ENCODE results near the gene KCNE2.
"Not testable (repeated sequence)": the region's sequence is repeated elsewhere in the genome, so short reads cannot be mapped to it uniquely, and the experiment has no call there.

The KCNE2 gene

DNA sequence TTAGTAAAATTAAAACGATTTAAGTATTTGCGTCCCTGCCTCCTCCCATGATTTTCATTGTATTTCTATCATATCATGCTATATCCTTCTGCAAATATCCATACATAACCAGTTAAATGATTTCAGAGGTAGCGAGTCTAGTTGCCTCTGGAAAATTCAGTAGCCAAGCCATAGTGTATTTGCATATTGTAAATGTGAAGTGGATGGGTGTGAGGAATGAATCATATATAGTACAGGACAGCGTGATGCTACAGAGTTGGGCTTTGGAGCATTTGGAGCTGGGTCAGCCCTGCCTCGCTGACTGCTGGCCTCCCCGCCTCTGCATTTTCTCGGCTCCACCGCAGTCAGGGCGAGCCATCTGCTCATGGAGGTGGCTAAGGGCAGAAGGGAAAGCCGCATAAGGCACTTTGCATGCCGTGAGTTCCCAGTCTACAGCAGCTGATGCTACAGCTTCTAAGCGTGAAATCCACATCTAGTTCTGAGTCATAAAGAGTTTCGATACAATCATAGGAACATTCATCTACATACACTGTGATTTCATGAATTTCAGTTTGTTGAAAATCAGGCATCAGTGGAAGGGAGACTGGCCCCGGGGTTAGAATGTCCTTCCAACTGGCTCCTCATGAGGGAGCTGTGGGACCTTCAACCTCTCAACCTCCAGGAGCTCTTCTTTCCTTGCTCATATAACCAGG is 20.1 kb downstream of the KCNE2 start:
- not testable (repeated sequence) for H4K20me1 ChIP-seq (ENCODE audit: insufficient read depth, low read length); H3K36me3 ChIP-seq (replicated peaks; ENCODE audit: low read depth, low read length); H3K9ac ChIP-seq (ENCODE audit: low read length); H3K4me2 ChIP-seq (ENCODE audit: low read length); H3K27ac ChIP-seq (ENCODE audit: low read length); H3K79me2 ChIP-seq (ENCODE audit: low read length); H3K9me3 ChIP-seq (ENCODE audit: insufficient read depth, low read length); H2AFZ ChIP-seq (ENCODE audit: low read depth, low read length); H3K27me3 ChIP-seq (ENCODE audit: low read depth, low read length); H3K4me1 ChIP-seq (ENCODE audit: low read length); H3K4me3 ChIP-seq (ENCODE audit: low read length)

DNA sequence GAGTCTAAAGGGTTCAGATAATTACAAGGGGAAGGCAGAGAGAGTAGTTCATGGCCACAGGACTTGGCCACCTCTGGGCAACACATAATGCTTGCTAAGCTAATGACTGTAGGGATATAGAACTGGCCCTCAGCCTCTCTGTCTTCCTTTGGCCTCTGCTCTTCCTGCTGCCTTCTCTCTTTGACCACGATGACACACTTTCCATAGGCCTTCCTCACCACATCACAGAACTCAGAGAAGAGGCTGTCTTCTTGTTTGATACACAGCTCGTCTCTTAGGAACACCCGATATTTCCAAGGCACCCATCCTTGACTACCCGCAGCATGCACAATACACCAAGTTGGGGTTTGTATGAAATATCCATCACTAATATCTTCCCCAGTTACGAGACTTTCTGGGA is 36.7 kb downstream of the KCNE2 start:
- not testable (repeated sequence) for H3K79me2 ChIP-seq (ENCODE audit: low read length); H3K36me3 ChIP-seq (replicated peaks; ENCODE audit: low read depth, low read length); H3K4me1 ChIP-seq (ENCODE audit: low read length); H3K9ac ChIP-seq (ENCODE audit: low read length); H3K9me3 ChIP-seq (ENCODE audit: insufficient read depth, low read length); H4K20me1 ChIP-seq (ENCODE audit: insufficient read depth, low read length); H3K27ac ChIP-seq (ENCODE audit: low read length); H3K4me2 ChIP-seq (ENCODE audit: low read length); H2AFZ ChIP-seq (ENCODE audit: low read depth, low read length); H3K27me3 ChIP-seq (ENCODE audit: low read depth, low read length); H3K4me3 ChIP-seq (ENCODE audit: low read length)

DNA sequence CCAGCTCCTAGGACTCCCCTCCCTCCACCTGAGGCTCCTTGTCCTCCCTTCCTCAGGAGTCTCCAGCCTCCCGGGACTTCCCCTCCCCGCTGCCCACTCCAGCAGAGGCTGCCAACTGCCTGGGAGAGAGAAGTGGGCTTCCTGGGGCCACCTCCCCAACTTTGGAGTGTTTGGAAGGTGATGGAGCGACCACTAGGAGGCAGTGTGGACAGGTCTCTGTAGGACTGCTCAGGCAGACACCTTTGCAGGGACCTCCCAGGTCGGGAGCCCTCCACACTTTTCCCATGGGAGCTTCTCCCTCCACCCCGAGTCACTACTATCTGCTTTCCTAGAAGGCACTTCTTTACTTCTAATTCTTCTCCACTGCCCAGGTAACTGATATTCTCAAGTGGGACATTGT is 40.9 kb downstream of the KCNE2 start:
- not testable (repeated sequence) for H3K27ac ChIP-seq (ENCODE audit: low read length); H3K9ac ChIP-seq (ENCODE audit: low read length); H3K27me3 ChIP-seq (ENCODE audit: low read depth, low read length); H3K4me3 ChIP-seq (ENCODE audit: low read length); H3K4me2 ChIP-seq (ENCODE audit: low read length); H3K36me3 ChIP-seq (replicated peaks; ENCODE audit: low read depth, low read length); H2AFZ ChIP-seq (ENCODE audit: low read depth, low read length); H3K79me2 ChIP-seq (ENCODE audit: low read length); H4K20me1 ChIP-seq (ENCODE audit: insufficient read depth, low read length); H3K9me3 ChIP-seq (ENCODE audit: insufficient read depth, low read length); H3K4me1 ChIP-seq (ENCODE audit: low read length)

DNA sequence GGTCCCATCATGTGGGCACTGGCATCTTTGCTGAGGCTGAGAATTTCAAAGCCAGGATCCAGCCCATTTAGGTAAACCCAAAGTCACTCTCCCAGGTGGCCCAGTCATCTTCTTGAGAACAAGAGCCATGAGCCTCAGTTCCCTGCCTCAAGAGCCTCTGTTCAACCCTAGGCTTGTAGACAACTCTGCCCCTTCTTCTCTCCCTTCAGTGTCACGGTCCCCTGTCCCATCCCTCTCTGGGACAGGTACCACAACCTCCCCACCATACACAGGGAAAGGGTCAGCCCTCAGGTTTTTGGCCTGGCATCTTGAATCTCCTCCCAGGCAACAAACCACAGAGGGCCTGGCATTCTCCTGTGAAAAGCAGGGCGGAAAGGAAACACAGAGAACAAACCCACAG is 41.9 kb downstream of the KCNE2 start:
- H3K27ac ChIP-seq (ENCODE audit: low read length); H3K4me1 ChIP-seq (ENCODE audit: low read length); H3K4me3 ChIP-seq (ENCODE audit: low read length); H3K9me3 ChIP-seq (ENCODE audit: insufficient read depth, low read length); H3K79me2 ChIP-seq (ENCODE audit: low read length); H3K27me3 ChIP-seq (ENCODE audit: low read depth, low read length); H4K20me1 ChIP-seq (ENCODE audit: insufficient read depth, low read length); H2AFZ ChIP-seq (ENCODE audit: low read depth, low read length); H3K9ac ChIP-seq (ENCODE audit: low read length); H3K4me2 ChIP-seq (ENCODE audit: low read length); H3K36me3 ChIP-seq (replicated peaks; ENCODE audit: low read depth, low read length): not testable (repeated sequence)

DNA sequence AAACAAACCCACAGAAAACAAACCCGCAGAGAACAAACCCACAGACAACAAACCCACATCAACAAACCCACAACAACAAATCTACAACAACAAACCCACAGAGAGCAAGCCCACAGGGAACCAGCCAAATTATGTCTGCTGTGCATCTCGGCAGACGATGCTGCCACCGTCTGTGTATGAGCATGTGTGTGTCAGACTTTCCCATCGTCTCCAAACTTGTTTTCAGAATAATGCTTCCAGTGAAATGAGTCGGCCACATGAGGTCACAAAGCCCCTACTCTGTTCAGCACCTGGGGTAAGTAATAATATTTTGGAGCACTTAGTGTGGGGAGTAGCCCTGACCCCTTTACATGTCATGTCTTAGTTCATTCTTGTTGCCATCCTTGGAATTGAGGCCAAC is 42.3 kb downstream of the KCNE2 start:
- not testable (repeated sequence) for H3K9ac ChIP-seq (ENCODE audit: low read length); H3K27ac ChIP-seq (ENCODE audit: low read length); H3K36me3 ChIP-seq (replicated peaks; ENCODE audit: low read depth, low read length); H3K4me1 ChIP-seq (ENCODE audit: low read length); H3K79me2 ChIP-seq (ENCODE audit: low read length); H3K4me3 ChIP-seq (ENCODE audit: low read length); H3K4me2 ChIP-seq (ENCODE audit: low read length); H3K27me3 ChIP-seq (ENCODE audit: low read depth, low read length); H2AFZ ChIP-seq (ENCODE audit: low read depth, low read length); H4K20me1 ChIP-seq (ENCODE audit: insufficient read depth, low read length); H3K9me3 ChIP-seq (ENCODE audit: insufficient read depth, low read length)

DNA sequence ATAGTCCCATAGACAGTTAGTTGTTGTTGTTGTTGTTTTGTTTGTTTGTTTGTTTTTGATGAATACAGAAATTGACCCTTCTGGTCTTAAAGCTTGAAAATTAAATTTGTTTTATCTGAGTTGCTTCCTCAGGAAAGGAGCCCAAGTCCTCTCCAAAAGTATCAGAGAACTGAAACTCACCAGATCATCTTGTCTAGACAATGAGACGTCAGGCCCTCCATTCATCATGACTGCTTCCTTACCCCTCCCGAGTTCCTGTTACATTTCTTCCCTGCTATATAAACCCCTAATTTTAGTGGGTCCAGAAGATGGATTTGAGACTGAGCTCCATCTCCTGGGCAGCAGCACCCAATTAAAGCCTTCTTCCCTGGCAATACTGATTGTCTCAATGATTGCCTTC is 42.9 kb downstream of the KCNE2 start:
- not testable (repeated sequence) for H3K9ac ChIP-seq (ENCODE audit: low read length); H3K27ac ChIP-seq (ENCODE audit: low read length); H2AFZ ChIP-seq (ENCODE audit: low read depth, low read length); H3K4me2 ChIP-seq (ENCODE audit: low read length); H4K20me1 ChIP-seq (ENCODE audit: insufficient read depth, low read length); H3K4me1 ChIP-seq (ENCODE audit: low read length); H3K79me2 ChIP-seq (ENCODE audit: low read length); H3K9me3 ChIP-seq (ENCODE audit: insufficient read depth, low read length); H3K36me3 ChIP-seq (replicated peaks; ENCODE audit: low read depth, low read length); H3K4me3 ChIP-seq (ENCODE audit: low read length); H3K27me3 ChIP-seq (ENCODE audit: low read depth, low read length)

DNA sequence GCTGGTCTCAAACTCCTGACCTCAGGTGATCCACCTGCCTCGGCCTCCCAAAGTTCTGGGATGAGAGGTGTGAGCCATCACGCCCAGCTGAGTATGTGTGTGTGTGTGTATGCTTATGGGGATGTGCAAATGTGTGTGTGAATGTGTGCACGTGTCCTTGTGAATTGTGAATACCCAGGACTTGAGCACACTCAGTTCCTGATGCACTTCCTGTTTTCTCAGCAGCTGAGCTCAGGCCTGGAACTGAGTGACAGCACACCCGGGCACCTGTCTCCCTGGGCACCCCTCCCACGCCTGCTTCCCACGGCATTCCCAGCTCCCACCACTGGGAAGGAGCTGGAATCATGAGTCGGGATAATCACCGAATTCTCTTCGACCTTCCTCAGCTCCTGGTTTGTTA is 43.5 kb downstream of the KCNE2 start:
- not testable (repeated sequence) for H3K36me3 ChIP-seq (replicated peaks; ENCODE audit: low read depth, low read length); H4K20me1 ChIP-seq (ENCODE audit: insufficient read depth, low read length); H3K27ac ChIP-seq (ENCODE audit: low read length); H3K27me3 ChIP-seq (ENCODE audit: low read depth, low read length); H3K4me2 ChIP-seq (ENCODE audit: low read length); H3K4me3 ChIP-seq (ENCODE audit: low read length); H3K9ac ChIP-seq (ENCODE audit: low read length); H2AFZ ChIP-seq (ENCODE audit: low read depth, low read length); H3K4me1 ChIP-seq (ENCODE audit: low read length); H3K79me2 ChIP-seq (ENCODE audit: low read length); H3K9me3 ChIP-seq (ENCODE audit: insufficient read depth, low read length)

DNA sequence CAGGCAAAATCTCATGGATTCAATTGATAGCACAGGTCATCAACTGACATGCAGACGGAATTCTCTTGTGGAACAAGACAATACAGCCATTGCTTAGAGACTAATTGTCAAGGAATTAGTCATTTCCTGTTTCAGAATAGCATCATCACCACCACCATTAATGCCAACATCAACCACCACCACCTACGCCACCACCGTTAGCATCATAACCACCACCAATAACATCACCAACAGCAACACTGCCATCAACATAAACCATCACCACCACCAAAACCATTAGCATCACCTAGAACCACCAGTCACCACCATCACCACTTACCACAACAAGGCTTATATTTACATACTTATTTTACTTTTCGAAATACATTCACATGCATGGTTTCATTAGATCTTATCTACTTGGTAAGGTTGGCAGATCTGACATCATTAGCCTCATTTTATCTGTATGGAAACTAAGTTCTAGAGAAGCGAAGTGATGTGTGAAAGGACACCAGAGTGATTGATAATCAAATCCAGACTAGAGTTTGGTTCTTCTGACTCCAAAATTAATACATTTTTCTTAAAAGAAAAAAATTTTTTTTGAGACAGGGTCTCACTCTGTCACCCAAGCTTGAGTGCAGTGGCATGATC is 53.8 kb downstream of the KCNE2 start:
- not testable (repeated sequence) for H3K4me1 ChIP-seq (ENCODE audit: low read length); H3K27me3 ChIP-seq (ENCODE audit: low read depth, low read length); H4K20me1 ChIP-seq (ENCODE audit: insufficient read depth, low read length); H3K4me2 ChIP-seq (ENCODE audit: low read length); H3K9me3 ChIP-seq (ENCODE audit: insufficient read depth, low read length); H3K4me3 ChIP-seq (ENCODE audit: low read length); H3K36me3 ChIP-seq (replicated peaks; ENCODE audit: low read depth, low read length); H3K79me2 ChIP-seq (ENCODE audit: low read length); H3K27ac ChIP-seq (ENCODE audit: low read length); H3K9ac ChIP-seq (ENCODE audit: low read length); H2AFZ ChIP-seq (ENCODE audit: low read depth, low read length)

Measured in OCI-LY3 (cell line).